ENCODE measurements around the gene RPUSD3.
"Not testable (repeated sequence)": the region's sequence is repeated elsewhere in the genome, so short reads cannot be mapped to it uniquely, and the experiment has no call there.

GRCh38 chr3:9872067-9872466, 28.3 kb upstream of the RPUSD3 start:
- not testable (repeated sequence) for TF ChIP-seq POLR2A (IDR thresholded peaks at IDR 0.05; ENCODE audit: low read depth, low read length); POLR2AphosphoS5 (IDR thresholded peaks at IDR 0.05; ENCODE audit: low read depth, low read length); TAF1 (IDR thresholded peaks at IDR 0.05; ENCODE audit: borderline replicate concordance, low read depth, low read length)

All from GM12892 (cell line).